HepG2 (cell line): Measurements from ENCODE around the gene ZFP82. TPM values are rescaled to one million over a fixed set of nuclear protein-coding genes. Genes with fewer than 3 reads are reported as not detected.

Experiments used
- CREB1 ChIP-seq, 2 experiments: fragments of 450-650 bp in 1 of 2; IDR thresholded peaks; 2 replicates each; pipeline ENCODE4 v1.6.1; 2016 to 2017; ENCODE audit warnings: control low read depth in 1 of 2, mild to moderate bottlenecking in 1 of 2, missing compliant biosample characterization in 1 of 2, missing genetic modification characterization in 1 of 2
- ELK4 ChIP-seq: sonication (generic); formaldehyde crosslinking; IDR thresholded peaks from 2 replicates; pipeline ENCODE4 v1.9.0; 2021; ENCODE audit warnings: missing genetic modification reagents, borderline replicate concordance
- GZF1 ChIP-seq: sonication (generic); formaldehyde crosslinking; IDR thresholded peaks from 2 replicates; pipeline ENCODE4 v1.5.1; 2020; ENCODE audit warnings: mild to moderate bottlenecking, missing genetic modification reagents
- HMG20A ChIP-seq: IDR thresholded peaks from 2 replicates; pipeline ENCODE4 v1.6.1; 2016; ENCODE audit warnings: borderline replicate concordance
- HOXA5 ChIP-seq: sonication (generic); formaldehyde crosslinking; IDR thresholded peaks from 2 replicates; pipeline ENCODE4 v1.4.0; 2020; ENCODE audit warnings: missing genetic modification reagents
- KAT8 ChIP-seq: IDR thresholded peaks from 2 replicates; pipeline ENCODE4 v1.6.1; 2016; ENCODE audit warnings: missing genetic modification reagents, missing compliant biosample characterization
- NFE2L1 ChIP-seq: sonication (generic); formaldehyde crosslinking; IDR thresholded peaks from 2 replicates; pipeline ENCODE4 v1.4.0; 2020; ENCODE audit warnings: missing genetic modification reagents, mild to moderate bottlenecking, borderline replicate concordance
- TCF7 ChIP-seq: sonication (generic); IDR thresholded peaks from 2 replicates; pipeline ENCODE4 v1.6.1; 2016; ENCODE audit warnings: antibody characterized with exemption, low read depth
- ZBED4 ChIP-seq: sonication (generic); formaldehyde crosslinking; IDR thresholded peaks from 2 replicates; pipeline ENCODE4 v1.4.0; 2020; ENCODE audit warnings: missing genetic modification reagents, borderline replicate concordance
- ZBTB3 ChIP-seq: sonication (generic); formaldehyde crosslinking; IDR thresholded peaks from 2 replicates; pipeline ENCODE4 v1.4.0; 2020; ENCODE audit warnings: low read depth, mild to moderate bottlenecking, moderate library complexity, missing genetic modification reagents, borderline replicate concordance
- ZBTB34 ChIP-seq: sonication (generic); formaldehyde crosslinking; IDR thresholded peaks from 2 replicates; pipeline ENCODE4 v1.8.0; 2022; ENCODE audit warnings: mild to moderate bottlenecking, missing genetic modification reagents
- ZNF101 ChIP-seq: sonication (generic); formaldehyde crosslinking; IDR thresholded peaks from 2 replicates; pipeline ENCODE4 v1.4.0; 2020; ENCODE audit warnings: mild to moderate bottlenecking, low read depth, missing genetic modification reagents, borderline replicate concordance
- ZNF256 ChIP-seq: sonication (generic); formaldehyde crosslinking; conservative IDR thresholded peaks from 2 replicates; pipeline ENCODE4 v1.4.0; 2020; ENCODE audit warnings: missing genetic modification reagents
- ZNF33A ChIP-seq: sonication (generic); formaldehyde crosslinking; IDR thresholded peaks from 2 replicates; pipeline ENCODE4 v1.5.1; 2020; ENCODE audit warnings: missing genetic modification reagents, mild to moderate bottlenecking, moderate library complexity, borderline replicate concordance
- ZNF362 ChIP-seq: sonication (generic); formaldehyde crosslinking; IDR thresholded peaks from 2 replicates; pipeline ENCODE4 v1.4.0; 2020; ENCODE audit warnings: missing genetic modification reagents, mild to moderate bottlenecking, borderline replicate concordance
- ZNF607 ChIP-seq: sonication (generic); formaldehyde crosslinking; IDR thresholded peaks from 2 replicates; pipeline ENCODE4 v1.5.1; 2020; ENCODE audit warnings: missing genetic modification reagents, mild to moderate bottlenecking, borderline replicate concordance
- ZNF75D ChIP-seq: sonication (generic); formaldehyde crosslinking; IDR thresholded peaks from 2 replicates; pipeline ENCODE4 v1.8.1; 2023; ENCODE audit warnings: missing genetic modification reagents, mild to moderate bottlenecking, borderline replicate concordance
- ZSCAN21 ChIP-seq: sonication (generic); formaldehyde crosslinking; IDR thresholded peaks from 2 replicates; pipeline ENCODE4 v1.8.0; 2022; ENCODE audit warnings: mild to moderate bottlenecking, missing genetic modification reagents, moderate library complexity, borderline replicate concordance
- polyA plus RNA-seq, 8 experiments: library from polyadenylated mRNA; depleted of rRNA in 3 of 8; stranded (reverse) in 7 of 8; unstranded in 1 of 8; fragments of >200 nt; fragmentation: Illumina TruSeq in 4 of 8; extraction: Trizol in 4 of 8; gene quantifications; 2 replicates each; pipeline versions ENCODE4 v1.2.1 to v1.2.3, GENCODE V29; 2011 to 2016; ENCODE audit warnings: low read depth in 4 of 8, missing spikeins in 1 of 8, mixed read lengths in 1 of 8; ENCODE audit not compliant: insufficient read depth in 1 of 8
- total RNA-seq, 5 experiments: library from RNA; depleted of rRNA; stranded (reverse); fragments of >200 nt; fragmentation: Illumina TruSeq; extraction: Trizol; gene quantifications; 2 replicates each; pipeline ENCODE4 v1.2.3, GENCODE V29; 2016; ENCODE audit warnings: low read depth in 1 of 5

The ZFP82 gene
- total and polyA plus RNA-seq, 2 of the 13 experiments (the other 11 are each of a cell fraction or from before 2014, with no cell fraction given) = 1.7 to 4.3 TPM

GRCh38 chr19:36378625-36379509 lies 39.6 kb downstream of the ZFP82 start, which contains the start of gene ZFP14 (continued):
- TF ChIP-seq ZBED4 (CRISPR knock-in tag) = 0 out of 2 replicates have a peak, but pooled peaks have one; percentile 28
- 0 out of 2 replicates have a peak, but pooled peaks have one; percentile 7 for TF ChIP-seq ZNF362 (CRISPR knock-in tag)
- peak; percentile 83 for TF ChIP-seq KAT8 (CRISPR knock-in tag)
- TF ChIP-seq NFE2L1 (CRISPR knock-in tag) = no peak
- TF ChIP-seq ZBTB34 (CRISPR knock-in tag) = no peak
- TF ChIP-seq TCF7 = no peak
- no peak for TF ChIP-seq ZNF101 (CRISPR knock-in tag)
- TF ChIP-seq GZF1 (CRISPR knock-in tag) = no peak
- 0 out of 2 replicates have a peak, but pooled peaks have one; percentile 24 for TF ChIP-seq CREB1 (IDR thresholded peaks at IDR 0.05)
- peak; percentile 58 for TF ChIP-seq CREB1 (CRISPR knock-in tag; IDR thresholded peaks at IDR 0.05)
- TF ChIP-seq ELK4 (CRISPR knock-in tag) = 0 out of 2 replicates have a peak, but pooled peaks have one; percentile 67
- TF ChIP-seq ZSCAN21 (CRISPR knock-in tag) = no peak
- no peak for TF ChIP-seq ZNF33A (CRISPR knock-in tag)
- TF ChIP-seq HOXA5 (CRISPR knock-in tag) = peak; percentile 78
- TF ChIP-seq ZNF256 (CRISPR knock-in tag) = no peak
- TF ChIP-seq ZNF75D (CRISPR knock-in tag) = no peak
- no peak for TF ChIP-seq ZBTB3
- TF ChIP-seq HMG20A (CRISPR knock-in tag) = no peak
- no peak for TF ChIP-seq ZNF607 (CRISPR knock-in tag)
